Mucosa of rectum (tissue), 2 donors: ENCODE measurements around the gene FAF2.

ENCODE experiments used
- H3K27ac ChIP-seq, 2 donors: one replicate each; pipeline ENCODE4 v1.7.0; 2013; ENCODE audit warnings: inconsistent platforms in 2 of 2, low read depth in 2 of 2, low read length in 2 of 2
- H3K27me3 ChIP-seq, 2 donors: one replicate each; pipeline ENCODE4 v1.7.0; 2013; ENCODE audit warnings: low read length in 2 of 2; ENCODE audit not compliant: control insufficient read depth in 2 of 2, insufficient read depth in 2 of 2
- H3K36me3 ChIP-seq, 2 donors: one replicate each; pipeline ENCODE4 v1.7.0; 2013; ENCODE audit warnings: low read length in 2 of 2; ENCODE audit not compliant: control insufficient read depth in 2 of 2, insufficient read depth in 2 of 2
- H3K4me1 ChIP-seq, 2 donors: one replicate each; pipeline ENCODE4 v1.7.0; 2013; ENCODE audit warnings: low read length in 2 of 2, mild to moderate bottlenecking in 1 of 2; ENCODE audit not compliant: control insufficient read depth in 2 of 2, insufficient read depth in 2 of 2
- H3K4me3 ChIP-seq, 2 donors: one replicate each; pipeline ENCODE4 v1.7.0; 2013; ENCODE audit warnings: low read length in 2 of 2
- H3K9ac ChIP-seq, 2 donors: one replicate each; pipeline ENCODE4 v1.7.0; 2013; ENCODE audit warnings: low read length in 2 of 2, low read depth in 1 of 2, mild to moderate bottlenecking in 1 of 2
- H3K9me3 ChIP-seq, 2 donors: one replicate each; pipeline ENCODE4 v1.7.0; 2013; ENCODE audit warnings: low read length in 2 of 2; ENCODE audit not compliant: control insufficient read depth in 2 of 2
- donor health status: healthy.
- donor health status: Normal muscosa, but diverticular disease.

FAF2 gene

DNA sequence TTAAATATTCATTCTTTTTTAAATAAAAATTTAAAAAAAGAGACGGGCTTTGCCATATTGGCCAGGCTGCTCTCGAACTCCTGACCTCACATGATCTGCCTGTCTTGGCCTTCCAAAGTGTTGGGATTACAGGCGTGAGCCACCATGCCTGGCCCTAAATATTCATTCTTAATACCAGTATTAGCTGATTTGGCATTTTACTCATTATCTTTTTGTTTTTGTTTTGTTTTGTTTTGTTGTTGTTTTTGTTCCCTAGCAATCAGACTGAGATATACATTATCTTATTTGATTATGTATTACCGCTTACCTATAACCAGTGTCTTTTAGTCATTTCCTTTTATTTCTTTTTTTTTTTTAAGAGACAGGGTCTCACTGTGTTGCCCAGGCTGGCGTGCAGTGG is 51.1 kb downstream of the FAF2 start:
- Histone ChIP-seq H3K27me3 (no peaks in the 10 kb centered on the region), H3K36me3 (peaks cover 60 to 67% of the 10 kb centered on the region in 2 donors), H3K4me1 (no peaks in the 10 kb centered on the region), H3K9ac (no peak overlapping the region), H3K4me3 (no peak overlapping the region), H3K27ac (no peak overlapping the region), H3K9me3 (no peaks in the 10 kb centered on the region)

DNA sequence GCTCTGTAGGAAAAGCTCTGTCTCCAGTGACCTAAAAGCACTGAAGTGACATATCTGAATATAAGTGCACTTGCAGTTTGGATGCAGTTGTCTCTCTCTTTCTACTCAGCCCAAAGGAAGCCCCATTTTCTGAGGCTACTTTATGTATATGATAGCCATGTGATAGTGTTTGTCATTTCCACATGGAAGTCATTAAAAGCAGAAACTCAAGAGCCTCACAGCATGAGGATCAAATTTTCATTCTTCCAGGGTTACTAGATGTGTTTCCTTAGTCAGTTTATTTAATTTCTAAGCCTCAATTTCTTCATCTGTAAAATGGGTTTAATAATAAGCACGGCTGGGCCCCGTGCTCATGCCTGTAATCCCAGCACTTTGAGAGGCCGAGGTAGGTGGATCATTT is 52.3 kb downstream of the FAF2 start:
- Histone ChIP-seq H3K4me3 (no peak overlapping the region), H3K4me1 (no peaks in the 10 kb centered on the region), H3K27ac (no peak overlapping the region), H3K9me3 (no peaks in the 10 kb centered on the region), H3K9ac (no peak overlapping the region), H3K36me3 (peaks cover 56 to 61% of the 10 kb centered on the region in 2 donors), H3K27me3 (no peaks in the 10 kb centered on the region)

DNA sequence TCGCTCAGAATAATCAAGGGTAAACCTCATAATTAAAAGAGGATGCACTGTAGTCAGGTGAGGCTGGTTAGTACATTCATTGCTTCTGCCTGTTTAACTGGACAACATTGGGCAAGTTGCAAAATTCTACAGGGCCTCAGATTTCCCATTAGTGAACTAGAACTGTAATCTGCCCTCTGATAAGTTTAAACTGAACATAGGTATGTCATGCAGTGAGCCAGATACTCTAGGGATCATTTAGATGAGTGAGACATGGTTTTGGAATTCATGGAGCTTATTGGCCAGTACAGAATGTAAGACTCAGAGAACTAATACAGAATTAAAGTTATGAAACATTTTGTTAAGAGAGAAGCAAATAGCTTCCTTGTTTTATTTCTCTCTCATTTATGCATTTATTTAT is 53.1 kb downstream of the FAF2 start:
- H3K9me3 ChIP-seq: no peaks in the 10 kb centered on the region
- no peak overlapping the region for H3K4me3 ChIP-seq
- H3K9ac ChIP-seq: no peak overlapping the region
- H3K4me1 ChIP-seq: no peaks in the 10 kb centered on the region
- H3K36me3 ChIP-seq: peaks cover 48 to 58% of the 10 kb centered on the region in 2 donors
- H3K27me3 ChIP-seq: no peaks in the 10 kb centered on the region
- H3K27ac ChIP-seq: no peak overlapping the region

DNA sequence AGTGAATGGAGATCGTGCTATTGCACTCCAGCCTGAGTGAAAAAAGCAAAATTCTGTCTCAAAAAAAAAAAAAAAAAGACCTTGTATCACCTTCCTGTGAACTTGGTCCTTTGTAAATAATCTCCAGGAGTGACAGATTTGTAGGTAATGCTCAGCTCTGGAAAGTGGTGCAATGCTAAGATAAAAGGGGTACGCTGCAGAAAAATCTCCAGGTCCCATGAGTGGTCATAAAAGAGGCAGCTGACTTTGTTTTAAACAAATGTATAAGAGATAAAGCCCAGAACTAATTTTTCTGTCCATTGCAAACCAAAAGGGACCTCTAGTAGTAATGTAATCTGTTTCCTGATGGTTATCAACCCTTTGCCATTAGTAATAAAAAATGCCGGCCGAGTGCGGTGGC is 55.3 kb downstream of the FAF2 start:
- Histone ChIP-seq H3K36me3 (peaks cover 50 to 62% of the 10 kb centered on the region in 2 donors), H3K9me3 (no peaks in the 10 kb centered on the region), H3K27me3 (no peaks in the 10 kb centered on the region), H3K9ac (no peak overlapping the region), H3K4me1 (no peaks in the 10 kb centered on the region), H3K27ac (no peak overlapping the region), H3K4me3 (no peak overlapping the region)

DNA sequence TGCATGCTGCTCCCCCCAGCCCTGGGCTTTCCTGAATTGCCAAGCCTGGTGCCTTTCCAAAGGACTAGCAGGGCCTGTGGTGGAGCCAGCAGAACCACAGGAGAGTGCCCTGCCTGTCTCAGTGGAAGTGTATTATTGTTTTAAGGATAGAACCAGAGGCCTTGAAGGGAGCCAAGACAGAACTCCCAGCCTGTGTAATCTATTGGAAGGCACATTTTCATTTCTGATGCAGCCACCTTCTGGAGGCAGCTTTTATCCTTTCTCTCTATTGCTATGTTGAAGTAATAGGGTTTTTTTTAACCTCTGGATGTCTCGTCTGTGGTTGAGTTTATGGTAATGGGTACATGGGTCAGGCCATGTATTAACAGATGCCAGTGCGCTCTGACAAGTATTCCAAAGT is 59.7 kb downstream of the FAF2 start:
- H3K4me1 ChIP-seq: no peaks in the 10 kb centered on the region
- no peak overlapping the region for H3K4me3 ChIP-seq
- H3K9ac ChIP-seq: no peak overlapping the region
- no peaks in the 10 kb centered on the region for H3K9me3 ChIP-seq
- no peak overlapping the region for H3K27ac ChIP-seq
- peaks cover 22 to 38% of the 10 kb centered on the region in 2 donors for H3K36me3 ChIP-seq
- no peaks in the 10 kb centered on the region for H3K27me3 ChIP-seq

DNA sequence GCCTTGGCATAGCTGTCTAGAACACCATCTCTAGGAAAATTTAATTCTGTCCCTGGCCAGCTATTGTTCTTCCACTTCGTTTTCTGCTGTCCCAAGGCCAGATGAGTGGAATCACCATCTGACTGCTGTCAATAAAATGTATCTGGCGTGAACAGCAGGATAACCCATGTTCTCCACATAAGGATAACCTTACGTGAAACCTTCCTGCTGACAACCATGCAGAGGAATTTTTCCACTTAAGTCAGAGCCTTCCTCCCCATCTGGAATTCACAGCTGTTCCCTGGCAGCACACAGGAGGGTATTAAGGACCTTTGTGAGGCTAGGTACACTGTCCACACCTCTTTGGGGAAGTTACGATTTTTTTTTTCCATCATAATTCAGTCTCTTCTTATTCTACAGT is 60.4 kb downstream of the FAF2 start:
- H3K27me3 ChIP-seq: no peaks in the 10 kb centered on the region
- no peak overlapping the region for H3K9ac ChIP-seq
- H3K4me1 ChIP-seq: no peaks in the 10 kb centered on the region
- no peak overlapping the region for H3K4me3 ChIP-seq
- peaks cover 22 to 38% of the 10 kb centered on the region in 2 donors for H3K36me3 ChIP-seq
- no peak overlapping the region for H3K27ac ChIP-seq
- no peaks in the 10 kb centered on the region for H3K9me3 ChIP-seq

GRCh38 chr5:176513788-176514187 is 65.6 kb downstream of the FAF2 start:
- Histone ChIP-seq H3K9me3 (no peaks in the 10 kb centered on the region), H3K27ac (no peak overlapping the region), H3K9ac (no peak overlapping the region), H3K4me3 (no peak overlapping the region), H3K4me1 (no peaks in the 10 kb centered on the region), H3K27me3 (no peaks in the 10 kb centered on the region), H3K36me3 (peaks cover 1 to 4% of the 10 kb centered on the region in 2 donors)

DNA sequence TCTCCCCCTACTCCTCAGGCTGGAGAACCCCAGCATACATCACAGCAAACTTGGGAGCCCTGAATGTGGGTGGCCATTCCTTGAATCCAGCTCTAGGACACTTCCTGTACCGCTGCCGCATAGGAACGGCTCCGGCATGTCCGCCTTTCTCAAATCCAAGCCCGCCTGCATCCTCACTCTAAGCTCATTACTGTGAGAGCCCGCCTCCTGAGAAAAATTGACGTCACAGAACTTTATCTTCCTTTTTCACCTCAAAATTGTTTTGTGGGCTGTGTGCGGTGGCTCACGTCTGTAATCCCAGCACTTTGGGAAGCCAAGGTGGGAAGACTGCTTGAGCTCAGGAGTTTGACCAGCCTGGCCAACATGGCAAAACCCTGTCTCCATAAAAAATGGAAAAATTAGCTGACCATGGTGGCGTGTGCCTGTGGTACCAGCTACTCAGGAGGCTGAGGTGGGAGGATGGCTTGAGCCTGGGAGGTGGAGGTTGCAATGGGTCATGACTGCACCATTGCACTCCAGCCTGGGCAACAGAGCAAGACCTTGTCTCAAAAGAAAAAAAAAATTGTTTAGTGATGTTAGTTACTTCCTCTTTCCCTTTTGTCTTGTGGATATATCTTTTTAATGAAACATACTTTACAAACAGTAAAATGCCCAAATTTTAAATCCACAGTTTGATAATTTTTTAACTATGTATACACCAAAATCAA is 66.2 kb downstream of the FAF2 start:
- no peak overlapping the region for H3K4me3 ChIP-seq
- no peak overlapping the region for H3K9ac ChIP-seq

GRCh38 chr5:176515396-176515795 is 67.2 kb downstream of the FAF2 start:
- no peak overlapping the region for H3K4me3 ChIP-seq
- H3K27ac ChIP-seq: no peak overlapping the region
- peaks cover 0 to 2% of the 10 kb centered on the region in 2 donors for H3K4me1 ChIP-seq
- no peak overlapping the region for H3K9ac ChIP-seq
- no peaks in the 10 kb centered on the region for H3K27me3 ChIP-seq
- no peaks in the 10 kb centered on the region for H3K9me3 ChIP-seq
- H3K36me3 ChIP-seq: no peaks in the 10 kb centered on the region

More for the DNA sequence above, 66.2 kb downstream of the FAF2 start:
- H3K27me3 ChIP-seq: no peaks in the 10 kb centered on the region
- no peaks in the 10 kb centered on the region for H3K4me1 ChIP-seq
- H3K36me3 ChIP-seq: no peaks in the 10 kb centered on the region
- H3K27ac ChIP-seq: no peak overlapping the region
- H3K9me3 ChIP-seq: no peaks in the 10 kb centered on the region

DNA sequence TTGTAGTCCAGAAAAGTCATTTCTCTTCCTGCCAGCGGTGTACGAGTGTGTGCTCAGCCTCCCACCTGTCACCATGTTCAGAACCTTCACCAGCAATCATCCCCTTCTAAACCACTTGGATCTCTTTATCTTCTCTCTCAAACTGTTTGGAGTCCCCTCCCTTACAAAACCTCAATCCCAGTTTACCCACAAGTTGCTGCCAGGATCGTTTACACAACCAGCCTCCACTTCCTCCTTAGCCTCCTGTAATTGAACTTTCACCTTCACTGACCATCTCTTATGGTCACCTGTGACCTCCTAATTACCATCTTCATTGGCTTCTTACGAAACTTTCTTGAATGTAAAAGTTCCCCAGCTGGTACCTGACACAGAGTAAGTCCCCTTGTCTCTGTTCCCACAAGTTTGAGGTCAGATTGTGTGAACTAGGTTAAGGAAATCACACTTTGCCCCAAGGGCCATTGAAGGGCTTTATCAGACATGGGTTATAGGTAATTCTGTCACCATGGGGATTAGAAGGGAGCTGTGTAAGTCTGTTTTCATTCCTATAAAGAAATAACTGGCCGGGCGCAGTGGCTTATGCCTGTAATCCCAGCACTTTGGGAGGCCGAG is 69.0 kb downstream of the FAF2 start:
- Histone ChIP-seq H3K4me1 (peaks cover 0 to 2% of the 10 kb centered on the region in 2 donors), H3K9me3 (no peaks in the 10 kb centered on the region), H3K9ac (no peak overlapping the region), H3K4me3 (no peak overlapping the region), H3K27me3 (no peaks in the 10 kb centered on the region), H3K27ac (no peak overlapping the region), H3K36me3 (no peaks in the 10 kb centered on the region)
